SH-SY5Y (cell line): ENCODE measurements around the gene IQCN.

ENCODE experiments used
- GATA2 ChIP-seq: IDR thresholded peaks from 2 replicates; pipeline ENCODE4 v1.6.1; 2011; ENCODE audit warnings: mild to moderate bottlenecking, low read depth, low read length
- GATA3 ChIP-seq: IDR thresholded peaks from 2 replicates; pipeline ENCODE4 v1.6.1; 2011; ENCODE audit warnings: low read depth, mild to moderate bottlenecking, low read length, moderate library complexity

DNA sequence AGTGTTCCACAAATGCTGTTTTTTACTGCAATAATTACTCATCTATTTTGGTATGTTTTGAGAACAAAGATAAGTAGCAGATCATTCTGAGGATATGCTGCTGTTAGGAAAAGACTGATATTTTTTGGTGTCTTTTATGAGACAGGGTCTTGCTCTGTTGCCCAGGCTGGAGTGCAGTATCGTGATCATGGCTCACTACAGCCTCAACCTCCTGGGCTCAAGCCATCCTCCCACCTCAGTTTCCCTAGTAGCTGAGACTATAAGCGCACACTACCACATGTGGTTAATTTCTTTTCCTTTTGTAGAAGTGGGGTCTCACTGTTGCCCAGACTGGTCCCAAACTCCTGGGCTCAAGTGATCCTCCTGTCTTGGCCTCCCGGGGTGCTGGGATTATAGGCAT lies 39.1 kb upstream of the IQCN start:
- TF ChIP-seq GATA2 (no peak), GATA3 (no peak)
